Gastrocnemius medialis (tissue), 4 donors: Measurements from ENCODE around the gene TTC23. TPM values are rescaled to one million over a fixed set of nuclear protein-coding genes. Genes with fewer than 3 reads are reported as not detected.

Experiments used
- ATAC-seq, 2 donors: fragments of 150-250 bp; one replicate each; pipeline ENCODE4 v1.9.1; 2016
- DNase-seq, 2 donors: peaks; one replicate each; pipeline ENCODE4 v3.0.0-alpha.2; 2019
- H3K27ac ChIP-seq, 4 donors: fragments of 200-600 bp; sonication (generic); 1 replicate in 1 of 4; 2 replicates in 3 of 4; pipeline ENCODE4 v1.5.1; 2016 to 2018; ENCODE audit warnings: mild to moderate bottlenecking in 2 of 4, moderate library complexity in 1 of 4
- H3K27me3 ChIP-seq, 3 donors: fragments of 200-600 bp; sonication (generic) in 2 of 3; 1 replicate in 1 of 3; 2 replicates in 2 of 3; pipeline versions ENCODE4 v1.5.1 to v1.6.0; 2016 to 2019; ENCODE audit warnings: mild to moderate bottlenecking in 1 of 3, moderate library complexity in 1 of 3
- H3K36me3 ChIP-seq, 2 donors: fragments of 200-600 bp; sonication (generic) in 1 of 2; one replicate each; pipeline ENCODE4 v1.5.1; 2017 to 2018
- H3K4me1 ChIP-seq, 2 donors: fragments of 200-600 bp; sonication (generic) in 1 of 2; one replicate each; pipeline ENCODE4 v1.5.1; 2016 to 2017; ENCODE audit warnings: mild to moderate bottlenecking in 2 of 2
- H3K4me3 ChIP-seq, 4 donors: fragments of 200-600 bp; sonication (generic) in 3 of 4; 1 replicate in 1 of 4; 2 replicates in 3 of 4; pipeline ENCODE4 v1.5.1; 2016 to 2019; ENCODE audit warnings: mild to moderate bottlenecking in 2 of 4
- H3K9me3 ChIP-seq, 3 donors: fragments of 200-600 bp; sonication (generic) in 2 of 3; 1 replicate in 1 of 3; 2 replicates in 2 of 3; pipeline ENCODE4 v1.5.1; 2016 to 2019
- POLR2A ChIP-seq, 2 donors: fragments of 450-650 bp; IDR thresholded peaks; one replicate each; pipeline ENCODE4 v1.6.1; 2017; ENCODE audit warnings: antibody characterized with exemption in 2 of 2, mild to moderate bottlenecking in 2 of 2, moderate library complexity in 2 of 2
- in situ Hi-C, 4 donors: fragments of 200-750 bp; cut with MboI; loops; one replicate each; pipeline versions ENCODE4 v1.15.0 to v1.8.0; 2017; ENCODE audit warnings: low sequenced_read_pairs in 4 of 4
- intact Hi-C: fragments of 100-400 bp; cut with DNase I; formaldehyde crosslinking; loops from one replicate; pipeline ENCODE4 v1.15.1; 2023; ENCODE audit warnings: low total_unique reads
- total RNA-seq, 4 donors: library from RNA; depleted of rRNA; stranded (reverse); fragments of >200 nt; gene quantifications; one replicate each; pipeline versions ENCODE4 v1.1.0 to v1.2.3, GENCODE V29; 2016
- TF ChIP-seq, protein P1 (sequence below), 5 experiments: fragments of 450-650 bp in 3 of 5; fragments of 200-600 bp in 2 of 5; sonication (generic) in 2 of 5; IDR thresholded peaks in 4 of 5; conservative IDR thresholded peaks in 1 of 5; 1 replicate in 4 of 5; 2 replicates in 1 of 5; pipeline ENCODE4 v1.5.1; 2016 to 2019; ENCODE audit warnings: antibody characterized with exemption in 5 of 5, mild to moderate bottlenecking in 3 of 5, moderate library complexity in 3 of 5

Gene TTC23
- total RNA-seq, 4 donors from 2014 or later: 5.6 to 9.9 (median 7.7) TPM

DNA sequence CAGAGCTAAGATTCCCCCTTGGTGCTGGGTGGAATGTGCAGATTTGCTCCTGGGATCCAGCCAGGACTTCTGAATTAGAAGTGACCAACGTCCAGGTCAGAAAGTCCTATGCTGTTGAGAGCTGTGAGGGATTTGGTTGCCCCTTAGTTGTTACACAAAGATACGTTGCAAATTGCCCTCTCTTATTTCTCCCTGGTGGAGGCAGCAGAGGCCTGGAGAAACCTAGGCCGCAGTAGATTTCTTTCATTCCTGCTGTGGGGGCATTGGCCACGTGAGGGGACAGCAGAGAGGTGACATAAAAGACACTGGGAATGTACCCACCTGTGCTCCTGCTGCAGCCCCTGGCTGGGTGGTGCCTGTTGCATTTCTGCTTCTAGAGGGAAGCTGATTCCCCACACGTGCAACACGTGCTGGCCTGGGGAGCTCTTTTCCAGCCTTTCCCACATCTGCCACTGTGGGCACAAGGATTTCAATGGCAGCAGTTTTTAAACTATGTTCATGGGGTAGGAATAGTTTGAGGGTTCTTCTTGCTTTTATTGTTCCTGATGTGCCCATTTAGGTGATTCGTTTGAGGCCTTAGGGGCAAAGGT lies 78.8 kb downstream of the TTC23 start:
- peak in 1 of 2 donors; percentile 35 for ATAC-seq
- in situ Hi-C loops: no loop called here
- Histone ChIP-seq H3K4me1 (peaks cover 81 to 82% of the 10 kb centered on the region in 2 donors), H3K36me3 (no peaks in the 10 kb centered on the region), H3K27me3 (no peaks in the 10 kb centered on the region), H3K9me3 (no peaks in the 10 kb centered on the region), H3K4me3 (no peak overlapping the region), H3K27ac (peak overlapping the region; percentile 86 to 95 (median 92))
- peak in 1 of 2 donors; percentile 55 for DNase-seq
- intact Hi-C loops: loop anchor here (2.0 kb wide), 1 partner anchor 42 kb away; no protein-coding TSS in a partner anchor
- TF ChIP-seq POLR2A (IDR thresholded peaks at IDR 0.05): no peak
- TF ChIP-seq, protein P1, sequence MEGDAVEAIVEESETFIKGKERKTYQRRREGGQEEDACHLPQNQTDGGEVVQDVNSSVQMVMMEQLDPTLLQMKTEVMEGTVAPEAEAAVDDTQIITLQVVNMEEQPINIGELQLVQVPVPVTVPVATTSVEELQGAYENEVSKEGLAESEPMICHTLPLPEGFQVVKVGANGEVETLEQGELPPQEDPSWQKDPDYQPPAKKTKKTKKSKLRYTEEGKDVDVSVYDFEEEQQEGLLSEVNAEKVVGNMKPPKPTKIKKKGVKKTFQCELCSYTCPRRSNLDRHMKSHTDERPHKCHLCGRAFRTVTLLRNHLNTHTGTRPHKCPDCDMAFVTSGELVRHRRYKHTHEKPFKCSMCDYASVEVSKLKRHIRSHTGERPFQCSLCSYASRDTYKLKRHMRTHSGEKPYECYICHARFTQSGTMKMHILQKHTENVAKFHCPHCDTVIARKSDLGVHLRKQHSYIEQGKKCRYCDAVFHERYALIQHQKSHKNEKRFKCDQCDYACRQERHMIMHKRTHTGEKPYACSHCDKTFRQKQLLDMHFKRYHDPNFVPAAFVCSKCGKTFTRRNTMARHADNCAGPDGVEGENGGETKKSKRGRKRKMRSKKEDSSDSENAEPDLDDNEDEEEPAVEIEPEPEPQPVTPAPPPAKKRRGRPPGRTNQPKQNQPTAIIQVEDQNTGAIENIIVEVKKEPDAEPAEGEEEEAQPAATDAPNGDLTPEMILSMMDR (IDR thresholded peaks at IDR 0.05 in 4 of 5, conservative IDR thresholded peaks at IDR 0.05 in 1 of 5): peak in 3 of 5 experiments; percentile 22 to 36 (median 34)

DNA sequence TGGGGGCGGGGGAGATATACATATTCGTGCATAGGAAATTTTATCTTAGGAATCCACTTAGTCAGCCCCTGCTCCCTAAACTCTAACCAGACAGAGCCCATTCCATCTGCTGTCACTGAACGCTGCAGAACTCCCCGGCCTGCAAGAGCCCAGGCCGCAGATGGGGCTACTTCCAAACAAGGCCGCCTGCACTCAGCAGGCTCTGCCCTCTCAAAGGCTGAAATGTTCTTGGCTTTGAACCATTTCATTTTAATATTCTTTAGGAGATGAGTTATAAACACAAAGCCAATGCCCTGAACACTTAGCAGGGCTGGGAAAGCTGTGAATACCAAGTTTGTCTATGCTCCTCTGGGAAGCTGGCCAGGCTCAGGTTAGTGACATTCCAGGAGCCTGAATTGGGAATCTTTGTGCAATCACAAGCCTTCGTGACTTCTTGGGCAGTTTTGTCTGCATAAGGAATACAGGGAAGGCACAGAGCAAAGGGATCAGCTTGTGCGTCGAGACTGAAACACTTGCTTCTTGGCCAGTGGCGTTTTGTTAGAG lies 79.5 kb downstream of the TTC23 start:
- in situ Hi-C loops: no loop called here
- H3K36me3 ChIP-seq: no peaks in the 10 kb centered on the region
- ATAC-seq: peak; percentile 25 to 37

DNA sequence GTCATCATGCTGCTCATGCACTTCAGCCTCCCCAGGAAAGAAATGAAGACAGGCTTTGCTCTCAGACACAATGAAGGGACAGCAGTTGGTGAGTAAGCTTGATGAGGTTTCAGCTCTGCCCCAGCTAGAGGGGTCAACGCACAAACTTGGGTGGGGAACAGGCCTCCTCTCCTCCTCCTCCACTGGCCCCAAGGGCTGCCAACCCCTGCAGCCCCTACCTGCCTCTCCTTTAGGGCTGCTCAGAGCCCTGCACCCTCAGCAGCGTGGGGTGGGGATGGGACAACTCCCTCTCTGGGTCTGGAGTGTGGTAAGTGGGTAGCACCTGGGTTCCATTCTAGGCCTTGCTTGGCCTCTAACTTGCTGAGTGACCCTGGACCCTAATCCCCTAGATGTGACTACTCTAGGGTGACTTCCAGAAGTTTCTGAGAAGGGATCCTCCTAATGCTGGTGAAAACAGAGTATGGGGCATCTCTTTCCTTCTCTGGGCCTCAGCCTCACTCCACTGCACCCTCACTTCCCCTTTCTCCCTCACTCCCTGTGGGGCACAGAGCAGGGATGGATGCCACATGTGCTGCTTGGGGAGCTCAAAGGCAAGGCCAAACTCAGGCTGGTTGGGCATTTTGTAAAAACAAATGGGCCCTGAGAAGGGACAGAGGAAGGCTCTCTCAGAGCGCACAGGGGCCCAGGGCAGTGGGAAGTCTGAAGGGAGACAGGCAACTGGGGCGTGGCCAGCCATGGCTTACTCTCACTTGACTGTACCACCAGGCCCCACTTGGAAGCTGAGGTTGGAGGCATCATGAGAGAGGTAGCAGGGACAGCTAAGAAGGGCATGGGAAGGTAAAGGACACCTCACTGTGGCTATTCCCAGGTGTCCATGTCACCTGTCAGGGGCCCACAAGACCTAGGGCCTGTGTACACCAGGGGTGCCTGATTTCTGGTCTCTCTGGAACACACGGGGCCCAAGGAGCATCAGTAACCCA lies 80.5 kb downstream of the TTC23 start:
- H3K9me3 ChIP-seq: no peaks in the 10 kb centered on the region
- TF ChIP-seq, protein P1 (IDR thresholded peaks at IDR 0.05 in 4 of 5, conservative IDR thresholded peaks at IDR 0.05 in 1 of 5): no peak
- no peak for TF ChIP-seq POLR2A (IDR thresholded peaks at IDR 0.05)
- DNase-seq (no peak), ATAC-seq (no peak)
- in situ Hi-C loops (no loop called here), intact Hi-C loops (no loop called here)
- H3K4me3 ChIP-seq: no peak overlapping the region
- no peaks in the 10 kb centered on the region for H3K27me3 ChIP-seq
- H3K27ac ChIP-seq: peak overlapping the region; percentile 86 to 95 (median 92)
- peaks cover 65% of the 10 kb centered on the region in 2 donors for H3K4me1 ChIP-seq
- no peaks in the 10 kb centered on the region for H3K36me3 ChIP-seq

More for the DNA sequence above, 79.5 kb downstream of the TTC23 start:
- Histone ChIP-seq H3K9me3 (no peaks in the 10 kb centered on the region), H3K27ac (peak overlapping the region; percentile 86 to 95 (median 92)), H3K4me3 (no peak overlapping the region), H3K4me1 (peaks cover 73 to 75% of the 10 kb centered on the region in 2 donors), H3K27me3 (no peaks in the 10 kb centered on the region)
- peak; percentile 45 to 46 for DNase-seq
- intact Hi-C loops: loop anchor here (2.0 kb wide), 1 partner anchor 43 kb away; no protein-coding TSS in a partner anchor
- TF ChIP-seq POLR2A (IDR thresholded peaks at IDR 0.05): no peak
- TF ChIP-seq, protein P1 (IDR thresholded peaks at IDR 0.05 in 4 of 5, conservative IDR thresholded peaks at IDR 0.05 in 1 of 5): no peak

DNA sequence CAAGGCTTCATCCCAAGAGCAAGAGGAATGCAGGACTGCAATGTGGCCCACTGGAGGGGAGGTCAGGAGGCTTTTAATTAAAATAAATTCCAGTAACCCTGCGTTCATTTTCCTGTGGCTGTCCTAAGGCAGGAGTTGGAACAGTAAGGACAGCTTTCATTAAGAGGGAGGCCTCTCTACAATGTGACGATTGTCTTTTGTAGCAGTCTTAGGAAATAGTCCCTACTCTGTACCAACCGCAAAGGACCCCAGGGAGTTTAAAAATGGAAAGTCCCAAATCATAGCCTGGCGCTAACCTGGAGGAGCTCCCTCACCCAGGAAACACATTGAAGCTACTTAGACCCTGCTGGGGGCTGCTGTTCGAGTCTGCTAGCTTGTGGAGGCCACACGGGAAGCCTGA lies 81.7 kb downstream of the TTC23 start:
- H3K4me1 ChIP-seq: peaks cover 54 to 57% of the 10 kb centered on the region in 2 donors
- H3K4me3 ChIP-seq: no peak overlapping the region
- ATAC-seq: peak; percentile 1 to 9
- H3K36me3 ChIP-seq: no peaks in the 10 kb centered on the region
- no peaks in the 10 kb centered on the region for H3K27me3 ChIP-seq
- peak overlapping the region; percentile 86 to 95 (median 92) for H3K27ac ChIP-seq
- TF ChIP-seq POLR2A (IDR thresholded peaks at IDR 0.05): no peak
- TF ChIP-seq, protein P1 (IDR thresholded peaks at IDR 0.05 in 4 of 5, conservative IDR thresholded peaks at IDR 0.05 in 1 of 5): no peak
- in situ Hi-C loops (no loop called here), intact Hi-C loops (loop anchor here (1.0 kb wide), 1 partner anchor 14 kb away; no protein-coding TSS in a partner anchor)
- no peaks in the 10 kb centered on the region for H3K9me3 ChIP-seq
- no peak for DNase-seq
